Cerebellar nuclear complex (tissue), 1 donor: ENCODE results near the gene CLEC18C.
"Not testable (repeated sequence)": the region's sequence is repeated elsewhere in the genome, so short reads cannot be mapped to it uniquely, and the experiment has no call there.

Experiments used
- DNase-seq, 2 experiments: peaks; one replicate each; lab custom pipeline; 2025; lab: John Stamatoyannopoulos, UW

CLEC18C gene

GRCh38 chr16:70159355-70160348 is 13.9 kb upstream of the CLEC18C start:
- no peak for DNase-seq

DNA sequence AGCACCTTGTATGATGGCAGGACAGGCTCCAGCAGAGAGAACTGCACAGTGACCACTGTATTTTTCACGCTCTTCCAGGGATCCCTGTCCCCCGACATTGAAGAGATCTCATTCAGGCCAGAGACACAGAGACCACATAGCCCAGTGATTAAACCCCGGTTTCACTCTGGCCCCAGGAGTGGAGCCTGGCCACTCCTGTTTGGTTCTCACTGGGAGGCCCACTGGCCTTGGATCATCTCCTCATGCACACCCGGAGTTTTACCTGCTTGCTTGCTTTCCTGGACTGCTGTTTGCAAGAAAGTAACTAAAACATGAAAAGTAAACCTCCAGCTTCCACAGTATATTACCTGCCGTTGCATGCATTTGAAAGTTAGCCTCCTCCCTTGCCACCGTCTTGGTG is 13.2 kb upstream of the CLEC18C start:
- DNase-seq = no peak

GRCh38 chr16:70160821-70161220 is 12.8 kb upstream of the CLEC18C start:
- DNase-seq = no peak

DNA sequence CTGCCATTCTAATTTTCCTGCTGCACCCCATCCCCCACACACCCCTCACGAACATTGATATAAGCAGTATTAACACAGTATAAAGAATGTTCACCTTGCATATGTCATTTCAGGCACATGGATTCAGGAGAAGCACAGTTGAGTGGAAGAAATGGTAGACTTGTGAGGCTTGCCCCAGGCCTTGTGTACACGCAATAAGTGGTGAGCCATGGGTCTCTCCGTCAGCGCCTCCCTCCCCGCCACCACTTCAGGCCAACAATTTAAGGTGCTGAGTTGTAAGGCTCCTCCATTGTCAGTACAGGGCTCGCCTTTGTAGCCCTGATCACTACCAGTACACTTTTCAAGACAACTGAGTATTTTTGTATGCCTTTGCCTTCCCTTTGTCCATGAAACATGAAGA is 12.2 kb upstream of the CLEC18C start:
- no peak for DNase-seq

- no peak for DNase-seq
These were observed 11.5 kb upstream of the CLEC18C start for GRCh38 chr16:70162041-70162451.

DNA sequence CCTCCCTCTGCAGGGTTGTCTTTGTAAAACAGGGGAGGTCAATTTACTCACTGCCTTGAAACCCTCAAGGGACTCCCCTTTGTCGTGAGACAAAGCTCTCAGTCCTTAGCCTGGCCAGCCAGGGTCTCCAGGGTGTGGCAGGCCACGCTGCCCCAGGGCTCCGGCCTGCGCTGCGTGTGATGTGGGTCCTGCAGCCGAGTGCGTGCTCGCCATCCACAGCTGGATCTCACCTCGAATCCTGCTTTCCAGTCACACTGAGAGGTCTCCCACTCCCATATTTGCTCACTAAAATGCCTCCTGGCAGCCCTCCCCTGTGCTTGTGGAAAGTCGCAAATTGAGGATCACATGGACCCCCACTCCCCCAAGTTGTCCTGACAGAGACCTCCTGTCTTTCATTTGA is 10.0 kb upstream of the CLEC18C start:
- DNase-seq = no peak

- not testable (repeated sequence) for DNase-seq
These were observed 6.9 kb upstream of the CLEC18C start for GRCh38 chr16:70166688-70167087.

GRCh38 chr16:70173916-70174315 is 329 bp downstream of the CLEC18C start:
- DNase-seq = not testable (repeated sequence)

DNA sequence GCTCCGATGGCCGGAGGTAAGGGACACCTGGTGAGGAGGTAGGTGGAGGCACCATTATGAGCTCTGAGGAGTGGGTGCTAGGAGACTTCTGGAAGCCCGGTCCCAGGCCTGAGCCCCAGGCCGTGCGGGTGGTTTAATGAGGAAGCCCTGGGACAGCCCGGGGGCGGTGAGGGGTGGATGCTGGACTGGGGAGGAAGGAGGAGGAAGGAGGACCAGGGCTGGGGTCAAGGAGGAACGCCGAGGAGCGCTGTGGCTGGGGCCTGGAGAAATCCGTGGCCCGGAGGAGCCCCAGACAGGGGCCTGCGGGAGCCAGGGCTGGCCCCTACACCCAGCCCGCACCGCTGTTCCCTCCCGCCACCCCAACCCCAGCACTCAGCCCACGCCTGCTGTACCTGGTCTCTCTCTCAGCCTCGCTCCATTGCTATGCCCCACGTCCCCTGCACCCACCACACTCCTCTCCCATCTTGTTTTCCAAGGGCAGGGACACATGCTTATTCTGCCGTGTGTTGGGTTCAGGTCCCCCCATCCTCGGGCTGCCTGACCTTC is 873 bp downstream of the CLEC18C start:
- not testable (repeated sequence) for DNase-seq

DNA sequence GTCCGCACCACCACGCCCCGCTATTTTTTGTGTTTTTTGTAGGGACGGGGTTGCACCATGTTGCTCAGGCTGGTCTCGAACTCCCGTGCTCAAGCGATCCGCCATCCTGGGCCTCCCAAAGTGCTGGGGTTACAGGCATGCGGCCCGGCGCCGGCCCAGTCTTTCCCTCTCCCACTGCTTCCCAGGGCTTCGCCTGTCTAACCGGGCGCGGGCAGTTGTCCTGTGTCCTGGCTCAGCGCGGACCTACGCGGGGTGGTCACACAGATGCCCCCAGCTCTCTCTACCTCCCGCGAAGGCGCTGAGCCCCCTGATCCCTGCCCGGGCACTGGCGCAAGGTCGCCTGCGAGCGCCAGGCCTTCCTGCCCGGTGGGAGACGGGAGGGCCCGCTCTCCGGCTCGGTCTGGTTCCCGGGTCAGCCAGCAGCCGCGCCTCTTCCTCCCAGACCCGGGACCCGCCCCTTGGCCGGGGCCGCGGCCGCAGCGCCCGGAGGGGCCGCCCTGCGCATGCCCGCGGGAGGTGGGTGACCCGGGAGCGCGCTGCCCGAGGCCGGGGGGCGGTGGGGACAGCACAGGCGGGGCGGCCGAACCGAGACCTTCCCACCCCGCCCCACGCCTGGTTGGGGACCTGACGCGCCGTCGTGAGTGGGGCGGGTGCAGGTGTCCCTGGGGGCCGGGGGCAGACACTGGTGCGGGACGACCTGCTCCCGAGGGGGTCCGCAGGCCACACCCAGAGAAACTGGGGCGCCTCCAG is 14.4 kb downstream of the CLEC18C start:
- not testable (repeated sequence) for DNase-seq

DNA sequence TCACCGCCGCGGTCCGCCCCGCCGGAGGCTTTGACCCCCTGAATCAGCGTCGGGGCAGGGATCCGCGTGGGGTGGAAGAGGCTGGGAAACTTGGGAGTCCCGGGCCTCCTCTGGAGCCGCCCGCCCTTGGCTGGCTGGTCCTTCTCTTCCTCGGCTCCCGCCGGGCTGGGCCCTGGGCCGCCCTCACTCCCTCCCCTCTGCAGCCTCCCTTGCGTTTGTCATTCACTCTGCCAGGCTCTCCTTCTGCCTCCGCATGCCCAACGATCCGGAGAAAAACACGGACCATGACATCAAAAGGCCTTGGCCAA is 15.0 kb downstream of the CLEC18C start:
- DNase-seq = not testable (repeated sequence)

DNA sequence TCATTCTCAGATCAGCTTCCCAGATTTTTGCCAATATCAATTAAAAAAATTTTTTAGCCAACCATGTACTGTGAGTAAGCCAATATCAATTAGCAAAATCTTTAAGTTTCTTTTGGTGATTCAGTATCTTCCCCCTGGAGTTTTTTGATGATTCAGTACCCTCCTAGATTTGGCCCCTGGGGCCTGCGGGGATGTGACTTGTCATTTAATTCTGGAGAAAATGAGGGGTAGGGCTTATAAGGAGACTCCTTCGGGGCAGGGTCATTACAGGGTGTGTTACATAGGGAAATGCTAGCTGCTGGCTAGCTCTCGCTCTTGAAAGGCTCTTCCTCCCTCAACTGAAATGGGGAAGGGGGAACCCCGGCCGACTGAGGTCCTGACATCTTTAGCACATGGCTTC is 17.0 kb downstream of the CLEC18C start:
- DNase-seq = not testable (repeated sequence)

- DNase-seq = not testable (repeated sequence)
These were observed 23.2 kb downstream of the CLEC18C start for GRCh38 chr16:70196683-70197300.

DNA sequence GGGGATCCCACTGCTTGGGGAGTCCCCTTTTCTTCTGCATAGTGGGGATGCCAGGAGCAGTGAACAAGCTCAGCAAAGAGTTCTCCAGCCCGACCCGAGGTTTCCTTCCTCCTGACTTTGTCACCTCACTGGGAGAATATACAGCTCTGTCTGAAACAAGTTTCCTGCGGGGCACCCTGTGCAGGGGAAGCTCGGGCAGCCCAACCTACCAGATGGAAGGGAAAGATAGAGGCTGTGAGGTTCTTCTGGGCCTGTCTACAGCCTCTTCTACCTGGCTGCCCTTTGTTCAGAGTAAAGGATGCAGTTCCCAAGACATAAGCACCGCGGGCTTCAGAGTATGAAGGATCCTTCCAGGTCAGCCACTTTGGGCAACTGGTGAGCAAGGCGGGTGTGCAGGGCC is 24.0 kb downstream of the CLEC18C start:
- not testable (repeated sequence) for DNase-seq

DNA sequence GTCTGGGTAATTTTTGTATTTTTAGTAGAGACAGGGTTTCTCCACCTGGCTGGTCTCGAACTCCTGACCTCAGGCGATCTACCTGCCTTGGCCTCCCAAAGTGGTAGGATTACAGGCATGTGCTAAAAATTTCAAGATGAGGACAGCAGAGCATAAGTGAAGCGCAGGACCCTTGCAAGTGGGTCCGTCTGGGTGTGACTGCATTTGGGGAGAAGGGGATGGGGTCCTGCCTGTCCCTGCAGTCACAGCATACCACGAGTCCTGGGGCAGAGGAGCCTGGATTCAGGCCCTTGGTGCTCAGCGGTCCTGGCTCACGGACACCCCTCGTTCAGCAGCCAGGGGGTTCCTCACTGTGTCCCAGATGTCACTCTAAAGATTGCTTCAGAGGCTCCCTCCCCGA is 24.6 kb downstream of the CLEC18C start:
- not testable (repeated sequence) for DNase-seq

GRCh38 chr16:70198666-70199065 is 25.1 kb downstream of the CLEC18C start:
- not testable (repeated sequence) for DNase-seq

DNA sequence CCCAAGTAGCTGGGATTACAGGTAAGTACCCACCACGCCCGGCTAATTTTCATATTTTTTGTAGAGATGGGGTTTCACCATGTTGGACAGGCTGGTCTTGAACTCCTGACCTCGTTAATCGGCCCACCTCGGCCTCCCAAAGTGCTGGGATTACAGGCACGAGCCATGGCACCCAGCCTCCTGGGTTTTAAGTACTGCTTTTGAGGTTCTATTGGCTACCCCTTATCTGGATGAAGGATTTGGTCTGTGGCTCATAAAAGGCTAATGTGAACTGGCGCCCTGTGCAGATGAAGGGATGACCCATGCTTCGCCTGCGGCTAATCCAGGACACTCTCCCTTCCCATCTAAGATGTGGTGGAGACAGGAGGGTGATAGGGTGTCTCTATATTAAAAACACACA is 25.6 kb downstream of the CLEC18C start:
- not testable (repeated sequence) for DNase-seq

DNA sequence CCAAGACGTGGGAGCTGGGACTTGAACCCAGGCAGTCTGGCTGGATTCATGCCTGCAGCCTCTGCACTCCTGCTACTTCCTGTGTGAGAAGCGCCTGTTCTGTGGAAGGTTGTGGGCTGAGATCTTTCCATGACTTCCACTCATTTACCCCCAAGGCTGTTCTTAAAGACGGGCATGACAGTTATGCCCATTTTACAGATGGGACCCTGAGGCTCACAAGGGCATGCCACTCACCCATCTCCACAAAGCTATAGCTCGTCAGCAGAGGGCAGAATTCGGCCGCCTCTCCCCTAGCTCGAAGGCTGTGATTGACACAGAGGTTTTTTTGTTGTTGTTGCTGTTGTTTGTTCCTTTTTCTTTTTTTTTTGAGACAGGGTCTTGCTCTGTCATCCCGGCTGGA is 26.5 kb downstream of the CLEC18C start:
- not testable (repeated sequence) for DNase-seq

DNA sequence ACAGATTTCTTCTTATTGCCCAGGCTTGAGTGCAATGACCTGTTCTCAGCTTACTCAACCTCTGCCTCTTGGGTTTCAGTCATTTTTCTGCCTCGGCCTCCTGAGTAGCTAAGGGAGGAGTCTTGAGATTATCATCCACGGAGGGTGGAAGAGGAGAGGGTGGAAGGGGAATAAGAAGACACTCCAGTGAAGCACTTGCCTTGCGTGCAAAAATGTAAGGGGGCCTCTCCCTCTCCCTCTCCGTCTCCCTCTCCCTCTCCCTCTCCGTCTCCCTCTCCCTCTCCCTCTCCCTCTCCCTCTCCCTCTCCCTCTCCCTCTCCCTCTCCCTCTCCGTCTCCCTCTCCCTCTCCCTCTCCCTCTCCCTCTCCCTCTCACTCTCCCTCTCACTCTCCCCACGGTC is 29.9 kb downstream of the CLEC18C start:
- not testable (repeated sequence) for DNase-seq

- not testable (repeated sequence) for DNase-seq
These were observed 30.4 kb downstream of the CLEC18C start for GRCh38 chr16:70204010-70204409.

DNA sequence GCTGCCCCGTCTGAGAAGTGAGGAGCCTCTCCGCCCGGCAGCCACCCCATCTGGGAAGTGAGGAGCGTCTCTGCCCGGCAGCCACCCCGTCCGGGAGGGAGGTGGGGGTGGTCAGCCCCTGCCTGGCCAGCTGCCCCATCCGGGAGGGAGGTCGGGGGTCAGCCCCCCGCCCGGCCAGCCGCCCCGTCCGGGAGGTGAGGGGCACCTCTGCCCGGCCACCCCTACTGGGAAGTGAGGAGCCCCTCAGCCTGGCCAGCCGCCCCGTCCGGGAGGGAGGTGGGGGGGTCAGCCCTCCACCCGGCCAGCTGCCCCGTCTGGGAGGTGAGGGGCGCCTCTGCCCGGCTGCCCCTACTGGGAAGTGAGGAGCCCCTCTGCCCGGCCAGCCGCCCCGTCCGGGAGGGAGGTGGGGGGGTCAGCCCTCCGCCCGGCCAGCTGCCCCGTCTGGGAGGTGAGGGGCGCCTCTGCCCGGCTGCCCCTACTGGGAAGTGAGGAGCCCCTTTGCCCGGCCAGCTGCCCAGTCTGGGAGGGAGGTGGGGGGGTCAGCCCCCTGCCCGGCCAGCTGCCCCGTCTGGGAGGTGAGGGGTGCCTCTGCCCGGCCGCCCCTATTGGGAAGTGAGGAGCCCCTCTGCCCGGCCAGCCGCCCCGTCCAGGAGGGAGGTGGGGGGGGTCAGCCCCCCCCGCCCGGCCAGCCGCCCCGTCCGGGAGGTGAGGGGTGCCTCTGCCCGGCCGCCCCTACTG is 31.2 kb downstream of the CLEC18C start:
- not testable (repeated sequence) for DNase-seq
